ENCODE measurements around the gene STPG3. TPM values are rescaled to one million over a fixed set of nuclear protein-coding genes. Genes with fewer than 3 reads are reported as not detected.

STPG3 gene
- total and polyA plus RNA-seq, 9 of the 15 experiments (the other 6 are each of a cell fraction or from before 2014, with no cell fraction given) = not detected

DNA sequence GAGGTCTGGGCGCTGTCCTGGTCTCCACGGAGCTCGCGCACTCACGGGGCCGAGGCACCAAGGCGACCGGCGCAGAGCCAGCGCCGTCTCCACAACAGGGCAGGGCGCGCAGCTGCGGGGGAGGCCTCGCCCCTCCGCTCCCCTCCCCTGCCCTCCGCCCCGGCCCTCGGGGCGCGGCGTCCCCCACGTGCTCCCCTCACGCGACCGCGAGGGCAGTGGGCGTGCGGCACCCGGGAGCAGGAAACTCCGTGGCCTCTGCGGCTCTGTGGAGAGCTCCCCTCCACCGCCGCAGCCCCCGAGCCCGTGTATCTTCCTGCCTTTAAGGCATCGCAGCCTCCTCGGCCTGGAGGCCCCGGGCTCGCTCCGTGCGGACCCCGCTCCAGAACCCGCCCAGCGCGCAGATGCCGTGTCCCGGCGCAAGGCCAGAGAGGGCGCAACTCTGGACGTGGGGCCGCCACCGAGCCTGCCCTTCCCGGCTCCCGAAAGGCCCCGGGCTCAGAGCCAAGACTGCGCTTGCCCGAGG, 10.7 kb upstream of the STPG3 start (continued):
- TF ChIP-seq, protein P1, sequence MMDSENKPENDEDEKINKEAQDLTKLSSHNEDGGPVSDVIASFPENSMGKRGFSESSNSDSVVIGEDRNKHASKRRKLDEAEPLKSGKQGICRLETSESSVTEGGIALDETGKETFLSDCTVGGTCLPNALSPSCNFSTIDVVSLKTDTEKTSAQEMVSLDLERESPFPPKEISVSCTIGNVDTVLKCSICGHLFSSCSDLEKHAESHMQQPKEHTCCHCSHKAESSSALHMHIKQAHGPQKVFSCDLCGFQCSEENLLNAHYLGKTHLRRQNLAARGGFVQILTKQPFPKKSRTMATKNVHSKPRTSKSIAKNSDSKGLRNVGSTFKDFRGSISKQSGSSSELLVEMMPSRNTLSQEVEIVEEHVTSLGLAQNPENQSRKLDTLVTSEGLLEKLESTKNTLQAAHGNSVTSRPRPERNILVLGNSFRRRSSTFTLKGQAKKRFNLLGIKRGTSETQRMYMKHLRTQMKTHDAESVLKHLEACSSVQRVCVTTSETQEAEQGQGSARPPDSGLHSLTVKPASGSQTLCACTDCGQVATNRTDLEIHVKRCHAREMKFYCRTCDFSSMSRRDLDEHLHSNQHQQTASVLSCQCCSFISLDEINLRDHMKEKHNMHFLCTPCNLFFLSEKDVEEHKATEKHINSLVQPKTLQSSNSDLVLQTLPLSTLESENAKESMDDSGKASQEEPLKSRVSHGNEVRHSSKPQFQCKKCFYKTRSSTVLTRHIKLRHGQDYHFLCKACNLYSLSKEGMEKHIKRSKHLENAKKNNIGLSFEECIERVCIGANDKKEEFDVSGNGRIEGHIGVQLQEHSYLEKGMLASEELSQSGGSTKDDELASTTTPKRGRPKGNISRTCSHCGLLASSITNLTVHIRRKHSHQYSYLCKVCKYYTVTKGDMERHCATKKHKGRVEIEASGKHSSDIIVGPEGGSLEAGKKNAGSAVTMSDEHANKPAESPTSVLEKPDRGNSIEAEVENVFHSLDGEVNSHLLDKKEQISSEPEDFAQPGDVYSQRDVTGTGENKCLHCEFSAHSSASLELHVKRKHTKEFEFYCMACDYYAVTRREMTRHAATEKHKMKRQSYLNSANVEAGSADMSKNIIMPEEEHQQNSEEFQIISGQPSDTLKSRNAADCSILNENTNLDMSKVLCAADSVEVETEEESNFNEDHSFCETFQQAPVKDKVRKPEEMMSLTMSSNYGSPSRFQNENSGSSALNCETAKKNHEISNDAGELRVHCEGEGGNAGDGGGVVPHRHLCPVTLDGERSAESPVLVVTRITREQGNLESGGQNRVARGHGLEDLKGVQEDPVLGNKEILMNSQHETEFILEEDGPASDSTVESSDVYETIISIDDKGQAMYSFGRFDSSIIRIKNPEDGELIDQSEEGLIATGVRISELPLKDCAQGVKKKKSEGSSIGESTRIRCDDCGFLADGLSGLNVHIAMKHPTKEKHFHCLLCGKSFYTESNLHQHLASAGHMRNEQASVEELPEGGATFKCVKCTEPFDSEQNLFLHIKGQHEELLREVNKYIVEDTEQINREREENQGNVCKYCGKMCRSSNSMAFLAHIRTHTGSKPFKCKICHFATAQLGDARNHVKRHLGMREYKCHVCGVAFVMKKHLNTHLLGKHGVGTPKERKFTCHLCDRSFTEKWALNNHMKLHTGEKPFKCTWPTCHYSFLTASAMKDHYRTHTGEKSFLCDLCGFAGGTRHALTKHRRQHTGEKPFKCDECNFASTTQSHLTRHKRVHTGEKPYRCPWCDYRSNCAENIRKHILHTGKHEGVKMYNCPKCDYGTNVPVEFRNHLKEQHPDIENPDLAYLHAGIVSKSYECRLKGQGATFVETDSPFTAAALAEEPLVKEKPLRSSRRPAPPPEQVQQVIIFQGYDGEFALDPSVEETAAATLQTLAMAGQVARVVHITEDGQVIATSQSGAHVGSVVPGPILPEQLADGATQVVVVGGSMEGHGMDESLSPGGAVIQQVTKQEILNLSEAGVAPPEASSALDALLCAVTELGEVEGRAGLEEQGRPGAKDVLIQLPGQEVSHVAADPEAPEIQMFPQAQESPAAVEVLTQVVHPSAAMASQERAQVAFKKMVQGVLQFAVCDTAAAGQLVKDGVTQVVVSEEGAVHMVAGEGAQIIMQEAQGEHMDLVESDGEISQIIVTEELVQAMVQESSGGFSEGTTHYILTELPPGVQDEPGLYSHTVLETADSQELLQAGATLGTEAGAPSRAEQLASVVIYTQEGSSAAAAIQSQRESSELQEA (IDR thresholded peaks at IDR 0.05; ENCODE audit: low read depth) = no peak
- TF ChIP-seq ZNF347 (CRISPR knock-in tag; IDR thresholded peaks at IDR 0.05; ENCODE audit: low read depth) = no peak
- TF ChIP-seq MAFF (IDR thresholded peaks at IDR 0.05; ENCODE audit: low read length) = no peak
- TF ChIP-seq ZNF584 (CRISPR knock-in tag; IDR thresholded peaks at IDR 0.05; ENCODE audit: low read depth) = no peak
- peak; percentile 71; the same call in 1 of the 2 replicates for TF ChIP-seq HLTF (IDR thresholded peaks at IDR 0.05)
- TF ChIP-seq SRSF3 (IDR thresholded peaks at IDR 0.05; ENCODE audit: insufficient read depth, low read length) = 0 out of 2 replicates have a peak, but pooled peaks have one; percentile 15
- no peak for TF ChIP-seq TBL1XR1 (IDR thresholded peaks at IDR 0.05; ENCODE audit: low read length in 2 of 2)
- TF ChIP-seq KLF16 (IDR thresholded peaks at IDR 0.05) = no peak
- TF ChIP-seq, protein P2, sequence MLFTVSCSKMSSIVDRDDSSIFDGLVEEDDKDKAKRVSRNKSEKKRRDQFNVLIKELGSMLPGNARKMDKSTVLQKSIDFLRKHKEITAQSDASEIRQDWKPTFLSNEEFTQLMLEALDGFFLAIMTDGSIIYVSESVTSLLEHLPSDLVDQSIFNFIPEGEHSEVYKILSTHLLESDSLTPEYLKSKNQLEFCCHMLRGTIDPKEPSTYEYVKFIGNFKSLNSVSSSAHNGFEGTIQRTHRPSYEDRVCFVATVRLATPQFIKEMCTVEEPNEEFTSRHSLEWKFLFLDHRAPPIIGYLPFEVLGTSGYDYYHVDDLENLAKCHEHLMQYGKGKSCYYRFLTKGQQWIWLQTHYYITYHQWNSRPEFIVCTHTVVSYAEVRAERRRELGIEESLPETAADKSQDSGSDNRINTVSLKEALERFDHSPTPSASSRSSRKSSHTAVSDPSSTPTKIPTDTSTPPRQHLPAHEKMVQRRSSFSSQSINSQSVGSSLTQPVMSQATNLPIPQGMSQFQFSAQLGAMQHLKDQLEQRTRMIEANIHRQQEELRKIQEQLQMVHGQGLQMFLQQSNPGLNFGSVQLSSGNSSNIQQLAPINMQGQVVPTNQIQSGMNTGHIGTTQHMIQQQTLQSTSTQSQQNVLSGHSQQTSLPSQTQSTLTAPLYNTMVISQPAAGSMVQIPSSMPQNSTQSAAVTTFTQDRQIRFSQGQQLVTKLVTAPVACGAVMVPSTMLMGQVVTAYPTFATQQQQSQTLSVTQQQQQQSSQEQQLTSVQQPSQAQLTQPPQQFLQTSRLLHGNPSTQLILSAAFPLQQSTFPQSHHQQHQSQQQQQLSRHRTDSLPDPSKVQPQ (CRISPR knock-in tag; IDR thresholded peaks at IDR 0.05; ENCODE audit: borderline replicate concordance) = peak; percentile 75; the same call in 1 of the 2 replicates
- no peak for TF ChIP-seq KAT2B (IDR thresholded peaks at IDR 0.05; ENCODE audit: low read depth, low read length)
- TF ChIP-seq PCBP2 (IDR thresholded peaks at IDR 0.05; ENCODE audit: low read depth, low read length, poor library complexity, severe bottlenecking) = no peak
- no peak for TF ChIP-seq NR2F6 (CRISPR knock-in tag; IDR thresholded peaks at IDR 0.05)
- TF ChIP-seq, protein P3, sequence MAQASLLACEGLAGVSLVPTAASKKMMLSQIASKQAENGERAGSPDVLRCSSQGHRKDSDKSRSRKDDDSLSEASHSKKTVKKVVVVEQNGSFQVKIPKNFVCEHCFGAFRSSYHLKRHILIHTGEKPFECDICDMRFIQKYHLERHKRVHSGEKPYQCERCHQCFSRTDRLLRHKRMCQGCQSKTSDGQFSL (CRISPR knock-in tag; IDR thresholded peaks at IDR 0.05) = peak; percentile 43; the same call in 1 of the 2 replicates
- TF ChIP-seq, protein P3 (tag; IDR thresholded peaks at IDR 0.05) = no peak
- peak; percentile 42; the same call in 1 of the 2 replicates for TF ChIP-seq NR3C1 (CRISPR knock-in tag; IDR thresholded peaks at IDR 0.05)
- TF ChIP-seq, protein P4, sequence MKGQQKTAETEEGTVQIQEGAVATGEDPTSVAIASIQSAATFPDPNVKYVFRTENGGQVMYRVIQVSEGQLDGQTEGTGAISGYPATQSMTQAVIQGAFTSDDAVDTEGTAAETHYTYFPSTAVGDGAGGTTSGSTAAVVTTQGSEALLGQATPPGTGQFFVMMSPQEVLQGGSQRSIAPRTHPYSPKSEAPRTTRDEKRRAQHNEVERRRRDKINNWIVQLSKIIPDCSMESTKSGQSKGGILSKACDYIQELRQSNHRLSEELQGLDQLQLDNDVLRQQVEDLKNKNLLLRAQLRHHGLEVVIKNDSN (CRISPR knock-in tag; IDR thresholded peaks at IDR 0.05) = peak; percentile 77
- TF ChIP-seq NCOA6 (IDR thresholded peaks at IDR 0.05) = no peak
